UCSD-AML1 (cell line): Measurements from ENCODE around the gene RAPGEF1.
A peak's percentile ranks its signal among the peaks of the same experiment; 100 is the strongest.

Source experiments
- DNase-seq: peaks from one replicate; lab custom pipeline; 2025; ENCODE audit not compliant: unreplicated experiment; lab: John Stamatoyannopoulos, UW

The RAPGEF1 gene

DNA sequence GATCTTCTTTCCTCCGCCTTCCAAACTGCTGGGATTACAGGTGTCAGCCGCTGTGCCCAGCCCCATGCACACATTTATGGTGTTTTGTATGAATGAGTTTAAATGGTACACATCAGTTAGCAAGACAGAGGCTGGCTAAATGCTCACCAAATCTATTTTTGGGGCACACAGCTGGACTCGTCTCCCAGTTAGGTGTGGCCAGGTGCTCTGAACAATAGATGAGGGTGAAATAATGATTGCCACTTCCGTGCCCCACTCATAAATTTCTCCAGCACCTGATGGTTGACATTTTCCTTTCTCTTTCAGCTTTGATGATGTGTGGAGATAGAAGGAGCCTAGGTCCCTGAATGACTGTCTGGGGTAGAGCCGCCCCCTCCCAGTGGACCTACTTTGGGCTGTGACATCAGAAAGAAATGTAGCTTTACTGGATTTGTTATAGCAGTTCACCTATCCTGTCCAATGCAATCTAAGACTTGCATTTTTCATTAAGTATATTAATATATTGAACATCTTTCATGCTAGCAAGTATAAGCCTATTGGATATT, 8.6 kb upstream of the RAPGEF1 start:
- DNase-seq, result no peak

DNA sequence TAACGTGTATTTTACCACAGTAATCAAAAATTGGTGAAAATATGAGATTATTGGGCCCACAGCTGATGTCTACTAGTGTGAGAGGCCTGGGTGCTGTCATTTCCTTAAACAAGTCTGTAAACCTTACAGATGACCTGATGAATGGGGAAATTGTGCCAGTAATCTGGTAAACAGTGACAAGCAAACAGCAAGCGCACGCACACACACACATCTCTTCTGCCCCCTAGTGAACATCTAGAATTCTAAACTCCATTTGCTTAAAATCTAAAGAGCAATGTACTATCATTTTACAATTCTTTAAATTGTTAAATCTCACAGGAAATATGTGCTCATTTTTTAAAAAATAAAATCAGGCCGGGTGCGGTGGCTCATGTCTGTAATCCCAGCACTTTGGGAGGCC, 7.5 kb upstream of the RAPGEF1 start:
- no peak for DNase-seq

DNA sequence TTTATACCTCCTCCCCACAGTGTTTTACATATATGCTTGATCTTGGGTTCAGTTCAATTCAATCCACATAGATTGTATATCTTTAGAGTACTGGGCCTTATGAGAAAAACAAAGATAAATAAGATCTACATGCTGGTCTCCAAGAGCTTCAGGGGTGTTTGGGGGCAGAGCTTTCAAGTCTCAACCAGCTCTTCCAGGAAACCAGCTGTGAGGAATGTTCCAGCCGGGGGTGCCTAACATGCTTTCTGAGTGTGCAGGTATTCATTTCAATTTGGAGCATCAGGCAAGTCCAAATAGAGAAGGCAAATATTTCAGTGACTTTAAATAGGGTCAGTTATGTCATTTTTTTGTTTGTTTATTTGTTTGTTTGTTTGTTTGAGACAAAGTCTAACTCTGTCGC, 5.7 kb upstream of the RAPGEF1 start:
- DNase-seq, result no peak

DNA sequence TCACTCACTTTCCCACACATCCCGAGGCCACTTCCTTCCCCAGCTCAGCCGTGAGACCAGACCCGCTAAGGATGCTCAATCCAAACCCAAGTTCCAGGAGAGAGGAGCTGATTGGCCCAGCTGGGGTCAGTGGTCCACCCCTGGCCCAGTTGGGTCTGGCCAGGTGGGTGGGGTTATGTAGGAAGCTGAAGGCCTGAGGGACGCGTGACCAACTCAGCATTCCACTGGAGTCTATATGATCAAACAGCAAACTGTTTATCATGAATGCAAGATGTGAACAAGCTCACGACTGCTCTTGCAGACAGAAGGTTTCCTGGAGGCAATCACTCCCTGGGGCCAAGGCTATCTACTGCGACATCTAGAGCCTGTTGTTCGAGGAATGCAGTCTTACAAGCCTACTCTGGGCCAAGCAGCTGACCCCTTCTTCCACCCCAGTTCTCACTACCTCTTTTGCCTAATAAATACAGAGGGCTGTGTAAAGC, 4.9 kb upstream of the RAPGEF1 start:
- peak; percentile 33 for DNase-seq

DNA sequence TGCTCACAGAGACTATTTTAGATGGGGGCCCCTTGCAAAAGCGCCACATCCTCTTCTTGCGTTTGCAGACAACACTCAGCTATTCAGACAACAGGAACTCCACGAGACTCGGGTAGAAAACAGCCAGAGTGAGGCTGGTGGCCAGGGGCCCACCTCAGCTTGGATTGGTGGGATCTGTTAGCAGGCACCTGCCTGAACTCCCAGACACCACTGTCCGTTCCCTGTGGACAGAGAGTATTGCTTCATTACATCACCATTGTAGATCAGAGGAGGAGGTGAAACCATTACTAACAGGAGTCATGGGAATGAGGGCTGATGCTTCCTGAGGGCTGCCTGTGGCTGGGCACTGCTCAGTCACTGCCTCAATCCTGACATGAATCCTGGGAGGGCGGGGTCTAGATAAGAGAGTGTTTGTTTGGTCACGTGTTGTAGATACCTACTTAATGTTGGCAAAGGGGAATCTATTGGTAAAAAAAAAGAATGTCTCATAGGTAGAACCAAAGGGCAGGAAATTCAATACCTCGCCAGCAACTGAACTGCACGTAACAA, 4.4 kb upstream of the RAPGEF1 start:
- DNase-seq, result peak; percentile 27

DNA sequence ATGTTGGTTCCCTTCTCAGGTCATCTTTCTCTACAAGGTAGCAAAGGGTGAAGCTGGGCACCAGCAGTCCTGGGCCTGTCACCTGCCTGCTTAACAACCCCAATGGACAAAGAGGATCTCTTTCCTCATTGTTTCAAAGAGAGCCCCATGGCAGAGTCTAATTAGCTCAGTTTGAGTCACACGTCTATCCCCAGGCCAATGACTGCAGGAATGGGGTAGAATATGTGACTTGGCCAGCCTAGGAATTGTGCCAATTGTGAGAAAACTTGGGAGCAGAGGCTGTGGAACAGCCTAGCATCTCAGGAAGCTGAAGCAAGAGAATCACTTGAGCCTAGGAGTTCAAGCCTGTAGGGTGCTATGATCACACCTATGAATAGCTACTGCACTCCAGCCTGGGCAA, 3.6 kb upstream of the RAPGEF1 start:
- no peak for DNase-seq

DNA sequence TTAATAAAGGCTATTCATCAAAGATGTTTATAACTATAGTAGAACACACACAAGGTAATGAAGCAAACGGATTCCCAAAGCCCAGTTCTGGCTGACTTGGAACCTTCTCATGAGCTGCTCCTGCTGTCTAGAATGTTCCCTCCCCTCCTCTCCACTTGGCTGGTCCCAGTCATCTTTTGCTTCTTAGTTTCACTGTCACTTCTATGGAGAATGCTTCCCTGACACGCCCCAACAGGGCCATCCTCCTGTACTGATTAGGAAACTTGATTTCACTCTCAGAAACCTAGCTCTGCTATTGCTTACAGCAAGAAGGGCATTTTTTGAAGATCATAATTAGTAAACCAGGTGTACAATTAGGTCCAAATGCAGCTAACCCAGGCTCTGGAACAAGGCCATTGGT, 3.2 kb upstream of the RAPGEF1 start:
- DNase-seq, result no peak

DNA sequence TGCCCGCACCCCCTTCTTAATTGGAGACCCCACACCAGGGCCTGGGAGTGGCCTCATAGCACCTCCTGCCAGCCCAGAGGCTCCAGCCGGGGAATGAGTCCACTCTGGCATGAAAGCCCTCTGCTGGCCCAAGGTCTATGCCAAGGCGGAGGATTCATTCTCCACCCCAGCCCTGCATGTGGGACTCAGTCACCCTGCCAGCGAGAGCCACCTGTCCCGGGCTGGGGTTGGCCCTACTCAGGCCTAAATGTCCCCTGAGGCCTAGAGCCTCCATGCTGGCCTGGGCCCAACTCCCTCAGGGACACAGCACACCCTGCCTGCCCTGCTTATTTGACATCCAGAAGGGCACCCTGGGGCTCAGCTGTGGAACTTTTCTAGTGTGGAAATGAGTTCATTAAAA, 1.0 kb upstream of the RAPGEF1 start:
- no peak for DNase-seq

DNA sequence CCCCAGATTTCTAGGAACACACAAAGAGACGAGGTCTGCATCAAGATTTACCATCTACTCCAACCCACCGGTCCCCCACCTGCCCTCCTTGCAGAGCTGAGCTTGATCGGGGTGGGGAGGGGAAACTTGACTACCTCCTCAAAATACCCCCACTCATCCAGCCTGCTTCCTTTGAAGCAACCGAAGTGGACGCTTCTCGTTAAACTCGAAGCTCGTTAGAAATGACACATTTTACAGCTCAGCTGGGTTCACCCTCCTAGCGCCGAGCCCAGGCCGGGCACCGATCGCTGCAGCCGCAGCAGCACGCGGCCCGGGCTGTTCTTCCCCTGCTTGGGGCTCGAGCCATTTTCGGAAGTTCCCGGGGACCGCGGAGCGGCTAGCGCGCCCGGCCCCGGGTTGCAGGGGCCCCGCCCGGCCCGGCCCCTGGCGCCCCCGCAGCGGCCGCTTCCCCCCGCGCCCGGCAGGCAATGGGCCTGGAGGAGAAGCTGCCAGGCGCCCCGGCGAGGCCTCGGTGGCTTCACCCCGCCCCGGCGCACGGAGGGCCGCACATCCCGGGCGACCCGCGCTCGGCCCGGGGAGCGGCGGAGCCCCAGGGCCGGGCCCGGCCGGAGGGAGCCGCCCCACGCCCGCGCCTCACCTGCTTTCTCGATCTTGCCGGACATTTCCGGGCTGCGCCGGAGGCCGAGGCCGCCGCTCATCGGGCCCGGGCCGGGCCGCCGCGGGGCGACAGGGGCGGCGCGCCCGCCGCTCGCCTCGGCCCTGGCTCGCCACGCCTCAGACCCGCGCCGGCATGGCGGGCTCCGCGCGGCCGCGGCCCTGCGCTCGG, 530 bp downstream of the RAPGEF1 start:
- DNase-seq, result peak; percentile 46

DNA sequence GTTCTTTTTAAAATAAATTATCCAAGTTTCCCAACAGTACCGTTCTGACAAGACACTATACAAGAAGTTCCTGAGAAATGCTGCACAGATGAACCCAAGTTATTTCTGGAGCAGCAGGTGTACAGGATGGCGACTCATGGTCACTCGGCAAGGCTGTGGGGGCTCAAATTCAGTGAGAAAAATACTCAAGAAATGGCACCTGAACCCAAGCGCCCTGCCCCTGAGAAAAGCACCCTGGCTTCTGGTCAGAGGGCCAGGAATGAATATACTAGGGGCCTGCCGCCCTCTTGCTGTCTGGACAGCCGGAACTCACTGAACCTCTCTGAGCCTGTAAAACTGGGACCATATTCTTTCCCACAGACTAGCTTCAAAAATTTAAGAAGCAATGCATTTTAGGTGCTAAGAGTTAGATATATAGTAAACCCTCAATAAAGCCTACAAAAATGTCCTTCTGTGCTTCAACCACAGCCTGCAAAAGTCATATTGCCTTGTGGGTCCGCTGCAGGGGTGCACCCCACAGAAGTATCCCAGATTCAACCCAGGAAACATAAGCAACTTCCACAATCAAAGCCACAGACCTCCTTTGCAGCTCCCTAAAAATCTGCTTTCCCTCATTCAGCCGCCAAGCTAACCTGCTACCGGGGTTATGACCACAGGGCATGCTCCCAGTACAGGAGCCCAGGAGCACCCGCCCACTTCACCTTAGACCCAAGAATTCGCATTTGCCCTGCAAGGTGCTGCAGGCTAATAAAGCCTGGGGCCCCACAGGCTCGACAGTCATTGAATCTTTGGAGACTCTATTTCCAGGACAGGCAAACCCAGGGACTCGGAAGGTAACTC, 1.4 kb downstream of the RAPGEF1 start:
- no peak for DNase-seq

DNA sequence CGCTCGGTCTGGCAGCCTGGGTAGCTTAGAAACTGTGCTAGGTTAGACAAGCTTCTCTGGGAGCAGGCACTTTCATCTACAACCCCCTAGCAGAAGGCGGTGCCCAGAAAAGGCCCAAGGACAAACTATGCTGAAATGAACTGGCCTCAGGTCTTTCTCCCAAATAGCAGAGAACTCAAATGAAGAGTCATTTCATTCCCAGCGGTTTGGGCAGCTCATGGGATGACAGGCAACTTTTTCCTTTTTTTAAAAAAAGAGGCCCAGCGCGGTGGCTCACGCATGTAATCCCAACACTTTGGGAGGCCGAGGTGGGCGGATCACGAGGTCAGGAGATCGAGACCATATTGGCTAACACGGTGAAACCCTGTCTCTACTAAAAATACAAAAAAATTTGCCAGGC, 2.5 kb downstream of the RAPGEF1 start:
- DNase-seq, result no peak

DNA sequence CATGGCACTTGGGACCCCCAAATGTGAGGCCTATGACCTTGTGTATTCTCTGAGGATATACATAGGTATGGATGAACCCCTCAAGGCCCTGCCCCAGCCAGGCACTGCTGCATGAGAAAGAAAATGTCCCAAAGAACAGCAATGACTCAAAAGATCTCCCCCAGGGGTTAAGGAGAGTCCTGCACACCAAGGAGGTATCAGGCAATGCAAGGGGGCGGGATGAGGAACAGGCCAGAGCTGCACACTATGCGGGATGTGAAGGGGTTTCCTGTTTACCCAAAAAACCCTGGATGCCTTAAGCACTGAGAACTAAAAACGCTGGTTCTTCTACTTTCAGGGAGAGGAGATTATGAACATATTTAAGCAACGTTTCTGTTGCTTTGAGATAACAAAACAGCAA, 3.4 kb downstream of the RAPGEF1 start:
- no peak for DNase-seq

DNA sequence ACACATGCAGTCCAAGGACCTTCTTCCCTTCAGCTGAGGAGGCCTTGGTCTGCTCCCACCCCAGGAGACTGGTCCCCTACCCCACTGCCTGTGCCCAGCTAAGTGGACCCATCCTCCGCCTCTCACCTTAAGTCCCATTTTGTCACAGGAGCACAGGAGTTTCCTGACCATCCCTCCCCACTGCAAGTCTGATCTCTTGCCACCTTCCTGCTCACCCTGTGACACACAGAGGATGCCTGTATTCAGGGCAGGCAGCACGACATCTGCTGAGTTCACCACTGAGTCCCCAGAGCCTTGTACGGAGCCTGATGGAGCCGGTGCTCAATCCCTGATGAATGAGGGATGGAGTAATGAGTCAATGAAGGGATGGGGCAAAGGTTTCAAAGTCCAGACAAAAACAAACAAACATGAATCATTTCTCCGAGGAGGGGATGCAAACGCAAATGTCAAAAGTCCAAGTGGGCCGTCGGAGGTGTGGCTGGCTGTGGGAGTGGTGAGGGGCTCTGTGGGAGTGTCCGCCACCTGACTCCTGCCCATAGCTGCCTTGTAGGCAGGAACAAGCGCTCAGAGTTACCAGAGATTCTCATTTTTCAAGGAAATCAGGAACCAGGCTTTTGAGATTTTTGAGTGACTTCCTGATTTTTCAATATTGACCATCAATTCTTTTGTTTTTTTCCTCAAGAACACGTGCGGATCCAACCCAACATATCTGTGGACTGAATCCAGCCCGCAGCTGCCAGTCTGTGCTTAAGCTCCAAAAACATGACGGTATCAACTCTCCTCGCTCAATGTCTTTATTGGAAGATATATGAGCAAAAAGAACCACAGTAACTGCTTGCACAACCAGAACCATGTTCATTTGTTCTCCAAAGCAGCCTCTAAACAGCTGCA, 4.4 kb downstream of the RAPGEF1 start:
- DNase-seq, result no peak

DNA sequence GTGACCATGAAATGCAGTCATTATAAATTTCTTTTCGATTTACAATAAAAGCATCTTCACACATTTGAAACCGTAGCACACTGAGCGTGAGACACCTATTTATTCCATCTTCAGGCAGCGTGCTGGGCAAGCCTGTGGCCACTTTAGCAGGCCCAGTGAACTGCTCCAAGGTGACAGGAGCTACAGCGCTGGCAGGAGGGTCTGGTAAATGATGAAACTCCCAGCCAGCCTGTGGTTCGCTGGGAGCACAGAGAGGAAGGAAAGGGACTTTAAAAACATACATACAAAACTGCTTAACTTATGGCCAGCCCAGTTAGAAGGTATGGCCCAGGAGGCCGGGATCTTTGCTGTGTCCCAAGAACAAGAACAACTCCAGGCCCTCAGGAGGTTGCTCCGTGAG, 5.1 kb downstream of the RAPGEF1 start:
- DNase-seq, result peak; percentile 30

DNA sequence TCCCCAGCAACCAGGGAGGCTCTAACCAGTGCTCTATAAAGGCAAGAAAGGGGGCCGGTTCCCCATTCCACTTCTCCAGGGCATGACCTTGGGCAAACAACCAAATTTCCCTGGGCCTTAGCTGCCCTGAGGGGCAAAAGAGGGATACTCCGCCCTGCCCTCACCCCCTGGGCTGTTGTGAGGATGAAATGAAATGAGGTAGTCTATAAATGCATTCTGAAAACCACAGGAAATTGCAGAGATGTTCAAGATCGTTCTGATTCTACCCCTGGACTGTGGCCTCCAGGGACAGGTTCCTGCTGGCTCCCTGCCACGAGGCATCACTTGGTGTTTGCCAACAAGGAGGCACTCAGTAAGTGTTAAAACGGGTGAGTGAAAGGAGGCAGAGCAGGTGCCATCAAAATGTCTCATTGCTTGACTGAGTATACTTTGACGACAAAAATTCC, 5.7 kb downstream of the RAPGEF1 start:
- peak; percentile 53 for DNase-seq

DNA sequence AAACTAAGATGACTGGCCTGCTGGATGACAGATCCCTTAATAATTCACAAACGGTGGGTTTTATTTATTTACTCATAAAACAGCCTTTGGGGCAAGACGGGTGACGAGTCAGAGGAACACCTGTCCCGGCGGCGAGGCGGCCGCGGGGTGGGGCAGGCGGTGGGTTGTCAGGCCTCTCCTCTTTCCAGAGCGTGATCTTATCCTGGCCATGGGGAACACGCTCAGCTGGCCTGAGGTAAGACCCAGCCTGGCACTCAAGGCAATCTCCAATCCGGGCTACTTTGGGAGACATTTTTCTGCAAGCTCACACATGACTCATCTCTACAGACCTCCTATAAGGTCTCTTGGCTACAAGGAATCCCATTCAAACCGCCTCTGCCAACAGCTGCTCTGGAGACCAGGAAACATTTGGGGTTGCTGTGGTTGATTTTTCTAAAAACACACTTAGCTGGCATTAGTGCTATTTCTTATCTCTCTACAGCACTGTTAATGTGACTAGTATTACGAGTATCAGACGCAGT, 6.3 kb downstream of the RAPGEF1 start:
- DNase-seq, result peak; percentile 50

DNA sequence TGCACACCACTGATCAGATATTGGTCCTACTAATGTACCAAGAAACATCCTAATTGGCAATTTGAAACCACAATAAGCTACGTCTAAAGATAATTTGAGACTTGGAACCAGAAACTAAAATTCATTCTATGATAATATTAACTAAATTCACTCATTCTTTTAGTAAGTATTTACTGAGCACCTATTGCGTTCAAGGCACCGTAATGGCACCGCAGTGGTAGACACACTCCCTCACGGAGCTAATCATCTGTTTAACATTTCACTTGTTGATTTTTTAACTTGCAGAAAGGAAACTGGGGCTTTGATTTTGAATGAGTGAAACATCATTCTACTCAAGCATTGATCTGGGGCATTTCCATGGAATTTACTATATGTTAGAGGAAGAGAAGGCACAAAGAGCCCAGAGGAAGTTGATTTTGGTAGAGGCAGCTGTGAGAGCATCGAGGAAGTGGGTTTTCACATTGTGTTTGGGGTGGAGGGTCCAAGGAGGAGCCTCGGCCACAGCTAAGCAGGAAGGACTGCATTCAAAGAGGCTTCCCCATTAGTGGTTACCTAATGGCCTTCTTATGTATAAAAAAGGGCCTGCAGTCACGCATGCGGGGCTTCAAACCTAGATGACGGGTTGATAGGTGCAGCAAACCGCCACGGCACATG, 7.1 kb downstream of the RAPGEF1 start:
- DNase-seq, result peak; percentile 42

DNA sequence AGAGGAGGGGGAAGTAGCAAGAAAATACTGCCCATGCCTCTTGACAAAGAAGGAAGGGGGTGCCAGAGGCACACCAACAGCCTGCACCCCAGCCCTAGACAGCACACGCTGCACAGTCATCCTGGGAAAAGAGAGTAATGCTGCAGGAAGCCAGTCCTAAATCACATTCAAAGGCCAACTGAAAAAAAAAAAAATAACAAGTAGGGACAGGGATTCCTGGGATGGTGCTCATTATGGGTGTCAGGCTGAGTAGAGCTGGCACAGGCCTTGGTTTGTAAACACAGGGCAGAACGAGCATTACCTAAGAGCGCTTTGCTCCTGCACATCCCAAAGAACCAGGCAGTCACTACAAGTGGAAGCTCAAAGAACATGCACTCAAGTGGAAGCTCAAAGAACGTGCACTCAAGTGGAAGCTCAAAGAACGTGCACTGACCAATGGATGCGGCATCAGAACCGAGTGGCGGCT, 7.8 kb downstream of the RAPGEF1 start:
- no peak for DNase-seq

DNA sequence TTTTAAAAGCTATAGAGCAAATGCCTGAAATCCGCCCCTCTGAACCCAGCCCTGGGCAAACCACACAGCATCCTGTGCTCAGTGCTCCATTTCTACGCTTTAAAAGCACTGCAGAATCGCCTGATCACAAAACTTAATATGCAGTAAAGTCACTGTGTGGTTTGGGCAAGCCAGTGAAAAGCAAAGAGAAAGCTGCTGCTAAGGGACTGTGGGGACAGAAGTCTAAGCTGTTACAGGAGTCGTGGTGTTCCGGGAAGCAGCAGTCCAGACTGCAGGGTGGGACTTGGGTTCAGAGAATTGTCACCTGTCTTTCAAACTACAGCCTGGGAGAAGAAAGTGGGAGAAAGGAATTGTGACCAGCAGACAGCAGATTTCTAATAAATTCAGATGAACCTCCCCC, 8.2 kb downstream of the RAPGEF1 start:
- DNase-seq, result no peak

DNA sequence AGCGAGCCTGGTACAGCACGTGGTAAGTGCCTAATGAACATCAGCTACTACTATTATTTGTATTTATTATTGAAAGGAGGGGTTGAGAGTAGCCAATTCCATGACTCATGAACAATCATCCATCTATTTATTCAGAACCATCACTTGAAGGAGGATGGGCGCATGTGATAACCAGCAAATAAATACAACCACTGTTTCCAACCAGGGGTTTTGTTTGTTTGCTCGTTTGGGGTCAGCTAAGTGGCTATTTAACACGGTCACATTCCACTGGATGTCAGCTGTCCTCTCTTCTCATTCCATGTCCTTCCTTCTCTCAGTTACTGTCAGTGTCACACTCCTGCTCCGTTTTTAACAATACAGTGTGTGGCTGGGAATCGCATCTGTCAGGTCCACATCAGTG, 8.6 kb downstream of the RAPGEF1 start:
- no peak for DNase-seq
